Mesenchymal stem cell (in vitro differentiated cells and primary cell): ENCODE results near the gene ROBO1.

ENCODE experiments used
- DNase-seq: peaks from one replicate; pipeline ENCODE4 v3.0.0-alpha.2; 2013
- H2AFZ ChIP-seq: one replicate; pipeline ENCODE4 v1.6.1; 2013; ENCODE audit warnings: low read depth, mild to moderate bottlenecking, control low read depth, inconsistent platforms, low read length, moderate library complexity
- H2AK5ac ChIP-seq: 2 replicates; pipeline ENCODE4 v1.6.1; 2013; ENCODE audit warnings: low read length, moderate library complexity, mild to moderate bottlenecking, inconsistent platforms; ENCODE audit not compliant: severe bottlenecking
- H2BK120ac ChIP-seq: one replicate; pipeline ENCODE4 v1.6.1; 2013; ENCODE audit warnings: low read depth, mild to moderate bottlenecking, inconsistent platforms, low read length, moderate library complexity
- H2BK12ac ChIP-seq, 2 experiments: one replicate each; pipeline ENCODE4 v1.6.1; 2013; ENCODE audit warnings: inconsistent platforms in 2 of 2, low read length in 2 of 2, mild to moderate bottlenecking in 2 of 2, moderate library complexity in 2 of 2, control low read depth in 1 of 2
- H2BK15ac ChIP-seq: one replicate; pipeline ENCODE4 v1.6.1; 2013; ENCODE audit warnings: mild to moderate bottlenecking, low read depth, inconsistent platforms; ENCODE audit not compliant: poor library complexity, severe bottlenecking
- H2BK5ac ChIP-seq: 2 replicates; pipeline ENCODE4 v1.6.1; 2013; ENCODE audit warnings: low read depth, mild to moderate bottlenecking, low read length, control low read depth, inconsistent platforms; ENCODE audit not compliant: poor library complexity, severe bottlenecking
- H3K14ac ChIP-seq, 2 experiments: one replicate each; pipeline ENCODE4 v1.6.1; 2013; ENCODE audit warnings: inconsistent platforms in 2 of 2, low read length in 2 of 2, control low read depth in 1 of 2, mild to moderate bottlenecking in 1 of 2, moderate library complexity in 1 of 2
- H3K18ac ChIP-seq, 2 experiments: one replicate each; pipeline ENCODE4 v1.6.1; 2013; ENCODE audit warnings: inconsistent platforms in 2 of 2, low read length in 2 of 2, control low read depth in 1 of 2, low read depth in 1 of 2, mild to moderate bottlenecking in 1 of 2
- H3K23ac ChIP-seq, 2 experiments: one replicate each; pipeline ENCODE4 v1.6.1; 2013; ENCODE audit warnings: inconsistent platforms in 2 of 2, low read length in 2 of 2, mild to moderate bottlenecking in 2 of 2, moderate library complexity in 2 of 2, control low read depth in 1 of 2
- H3K27ac ChIP-seq: 2 replicates; pipeline ENCODE4 v1.5.1; 2013; ENCODE audit warnings: mild to moderate bottlenecking, moderate library complexity, low read length, control low read depth, inconsistent platforms; ENCODE audit not compliant: poor library complexity, severe bottlenecking
- H3K27me3 ChIP-seq, 2 experiments: 2 replicates each; pipeline versions ENCODE4 v1.6.1 to v1.7.0; 2013; ENCODE audit warnings: low read length in 2 of 2, mild to moderate bottlenecking in 2 of 2, moderate library complexity in 2 of 2, control low read depth in 1 of 2, inconsistent platforms in 1 of 2; ENCODE audit not compliant: control insufficient read depth in 1 of 2, insufficient read depth in 1 of 2
- H3K36me3 ChIP-seq, 2 experiments: 2 replicates each; pipeline versions ENCODE4 v1.6.1 to v1.7.0; 2013; ENCODE audit warnings: low read length in 2 of 2, control low read depth in 1 of 2, inconsistent platforms in 1 of 2, low read depth in 1 of 2, mild to moderate bottlenecking in 1 of 2; ENCODE audit not compliant: insufficient read depth in 2 of 2, control insufficient read depth in 1 of 2
- H3K4ac ChIP-seq, 2 experiments: one replicate each; pipeline ENCODE4 v1.6.1; 2013; ENCODE audit warnings: inconsistent platforms in 2 of 2, low read length in 2 of 2, mild to moderate bottlenecking in 2 of 2, moderate library complexity in 2 of 2, control low read depth in 1 of 2, low read depth in 1 of 2
- H3K4me1 ChIP-seq: 2 replicates; pipeline ENCODE4 v1.6.1; 2013; ENCODE audit warnings: low read depth, low read length, control low read depth; ENCODE audit not compliant: control insufficient read depth, insufficient read depth
- H3K4me2 ChIP-seq: 2 replicates; pipeline ENCODE4 v1.6.1; 2013; ENCODE audit warnings: low read length, mild to moderate bottlenecking, inconsistent platforms; ENCODE audit not compliant: poor library complexity, severe bottlenecking
- H3K4me3 ChIP-seq, 2 experiments: 2 replicates each; pipeline versions ENCODE4 v1.5.1 to v1.7.0; 2013; ENCODE audit warnings: low read length in 2 of 2, mild to moderate bottlenecking in 2 of 2, control low read depth in 1 of 2, low read depth in 1 of 2; ENCODE audit not compliant: insufficient read depth in 1 of 2
- H3K79me1 ChIP-seq: replicated peaks from 2 replicates; pipeline ENCODE4 v1.6.1; 2013; ENCODE audit warnings: mild to moderate bottlenecking, control low read depth, low read length, inconsistent platforms; ENCODE audit not compliant: poor library complexity, severe bottlenecking
- H3K9ac ChIP-seq: 2 replicates; pipeline ENCODE4 v1.7.0; 2013; ENCODE audit warnings: mild to moderate bottlenecking, low read length, moderate library complexity
- H3K9me3 ChIP-seq: 2 replicates; pipeline ENCODE4 v1.7.0; 2013; ENCODE audit warnings: mild to moderate bottlenecking, low read length; ENCODE audit not compliant: control insufficient read depth
- H4K8ac ChIP-seq: one replicate; pipeline ENCODE4 v1.6.1; 2013; ENCODE audit warnings: inconsistent platforms, mild to moderate bottlenecking, low read length, moderate library complexity
- H4K91ac ChIP-seq: one replicate; pipeline ENCODE4 v1.6.1; 2013; ENCODE audit warnings: mild to moderate bottlenecking, low read length, inconsistent platforms
- WGBS: methylation state at CpG from one replicate; pipeline ENCODE4 v1.1.7; 2013; ENCODE audit warnings: mixed read lengths; 5-methylcytosine and 5-hydroxymethylcytosine counted together

The ROBO1 gene

GRCh38 chr3:79019137-79019923 is 748.5 kb downstream of the ROBO1 start:
- Histone ChIP-seq H3K4me2 (peak overlapping the region; percentile 73), H4K91ac (peak overlapping the region; percentile 90), H3K9me3 (no peaks in the 10 kb centered on the region), H3K4me1 (no peaks in the 10 kb centered on the region), H4K8ac (peak overlapping the region; percentile 97), H2BK12ac (peak overlapping the region; percentile 72 to 91), H3K4me3 (peak overlapping the region; percentile 82 to 96), H3K79me1 (peaks cover 5% of the 10 kb centered on the region), H3K4ac (peak overlapping the region; percentile 7 to 93), H2AFZ (peak overlapping the region; percentile 93), H2BK120ac (peak overlapping the region; percentile 82), H2BK15ac (peak overlapping the region; percentile 96), H3K18ac (peak overlapping the region; percentile 95 to 100), H3K9ac (peak overlapping the region; percentile 97), H2BK5ac (peak overlapping the region; percentile 98), H3K23ac (peak overlapping the region in 1 of 2 experiments; percentile 74), H3K27ac (peak overlapping the region; percentile 100), H3K27me3 (no peaks in the 10 kb centered on the region), H3K14ac (peak overlapping the region in 1 of 2 experiments; percentile 89), H2AK5ac (no peak overlapping the region), H3K36me3 (no peaks in the 10 kb centered on the region)
- peak; percentile 95 for DNase-seq
- under 1% methylated on average over 40 of the region's 40 CpGs for WGBS

- Histone ChIP-seq H3K14ac (peak overlapping the region in 1 of 2 experiments; percentile 68), H3K27me3 (no peaks in the 10 kb centered on the region), H3K79me1 (peaks cover 6% of the 10 kb centered on the region), H3K23ac (peak overlapping the region in 1 of 2 experiments; percentile 74), H3K18ac (peak overlapping the region; percentile 55 to 89), H3K27ac (peak overlapping the region; percentile 63), H3K36me3 (no peaks in the 10 kb centered on the region), H3K4me3 (peak overlapping the region; percentile 82 to 96), H3K4me2 (peak overlapping the region; percentile 73), H2BK12ac (peak overlapping the region in 1 of 2 experiments; percentile 90), H4K8ac (no peak overlapping the region), H3K9ac (peak overlapping the region; percentile 97), H2AK5ac (no peak overlapping the region), H4K91ac (peak overlapping the region; percentile 45), H3K4ac (peak overlapping the region in 1 of 2 experiments; percentile 9), H2BK5ac (no peak overlapping the region), H2BK15ac (peak overlapping the region; percentile 30), H2AFZ (peak overlapping the region; percentile 93), H3K9me3 (no peaks in the 10 kb centered on the region), H2BK120ac (peak overlapping the region; percentile 6), H3K4me1 (no peaks in the 10 kb centered on the region)
- DNase-seq: peak; percentile 77
- WGBS: 0% methylated on average over 35 of the region's 44 CpGs
Measured at GRCh38 chr3:79018671-79019136, 749.1 kb downstream of the ROBO1 start.

- DNase-seq: no peak
- H3K27ac ChIP-seq: peak overlapping the region; percentile 63
- peak overlapping the region in 1 of 2 experiments; percentile 9 for H3K4ac ChIP-seq
Measured at GRCh38 chr3:79018265-79018664, 749.5 kb downstream of the ROBO1 start.

More at GRCh38 chr3:79018265-79018664, 749.5 kb downstream of the ROBO1 start:
- no peak overlapping the region for H2AFZ ChIP-seq
- H2BK120ac ChIP-seq: peak overlapping the region; percentile 6
- no peak overlapping the region for H3K23ac ChIP-seq
- peak overlapping the region; percentile 54 for H3K18ac ChIP-seq
- H3K9ac ChIP-seq: peak overlapping the region; percentile 97
- H3K4me1 ChIP-seq: no peaks in the 10 kb centered on the region
- under 1% methylated on average over 15 of the region's 15 CpGs for WGBS
- no peaks in the 10 kb centered on the region for H3K9me3 ChIP-seq
- H4K8ac ChIP-seq: peak overlapping the region; percentile 60
- peak overlapping the region; percentile 67 for H2BK15ac ChIP-seq
- no peak overlapping the region for H2AK5ac ChIP-seq
- no peaks in the 10 kb centered on the region for H3K27me3 ChIP-seq
- H3K4me3 ChIP-seq: peak overlapping the region; percentile 82 to 96
- H3K36me3 ChIP-seq: no peaks in the 10 kb centered on the region
- peak overlapping the region in 1 of 2 experiments; percentile 15 for H3K14ac ChIP-seq
- H2BK12ac ChIP-seq: no peak overlapping the region
- H2BK5ac ChIP-seq: no peak overlapping the region
- H3K4me2 ChIP-seq: peak overlapping the region; percentile 73
- H4K91ac ChIP-seq: no peak overlapping the region
- H3K79me1 ChIP-seq: peaks cover 6% of the 10 kb centered on the region
